GM12878 (cell line): ENCODE measurements around the gene ADAM33. TPM values are rescaled to one million over a fixed set of nuclear protein-coding genes. Genes with fewer than 3 reads are reported as not detected.

Experiments
- ATAC-seq: fragments of 200-7000 bp; cut with Tn5 transposase; 3 replicates; pipeline ENCODE4 v1.9.1; 2020; ENCODE audit warnings: mild to moderate bottlenecking, moderate library complexity
- BruUV-seq: library from RNA; stranded (reverse); fragments of 400-500 nt; replicated peaks from 2 replicates; lab custom pipeline; 2021; lab: Mats Ljungman, UMichigan
- CTCF ChIA-PET: fragments of 300-600 bp; sonication (Branson Sonifier 250); formaldehyde crosslinking; extraction: SDS; loops from one replicate; lab custom pipeline; 2021; ENCODE audit warnings: inconsistent platforms; lab: Yijun Ruan, JAX
- POLR2A ChIA-PET: fragments of 350-600 bp; formaldehyde crosslinking; extraction: SDS; loops from one replicate; lab custom pipeline; 2021; ENCODE audit warnings: inconsistent platforms; lab: Charles Lee
- RAD21 ChIA-PET: fragments of 300-600 bp; sonication (Branson Sonifier 250); formaldehyde crosslinking; loops from one replicate; lab custom pipeline; 2023; ENCODE audit warnings: antibody characterized with exemption; ENCODE audit not compliant: unreplicated experiment; lab: Charles Lee
- SMC1A ChIA-PET: fragments of 300-600 bp; sonication (Branson Sonifier 250); formaldehyde crosslinking; loops from one replicate; lab custom pipeline; 2023; ENCODE audit not compliant: unreplicated experiment, uncharacterized antibody; lab: Charles Lee
- DNase-seq: peaks from one replicate; pipeline ENCODE4 v3.0.0-alpha.2; 2011; ENCODE audit warnings: low read depth, low spot score
- FAIRE-seq: peaks from 3 replicates; lab custom pipeline; 2011; peaks lifted over from hg19 to GRCh38; lab: Jason Lieb, UNC
- H2AFZ ChIP-seq: 2 replicates; pipeline ENCODE4 v1.6.0; 2011; ENCODE audit warnings: low read depth, low read length, control low read depth; ENCODE audit not compliant: control insufficient read depth
- H3K27ac ChIP-seq: 2 replicates; pipeline ENCODE4 v1.5.1; 2011; ENCODE audit warnings: control low read depth; ENCODE audit not compliant: control insufficient read depth, insufficient read depth
- H3K27me3 ChIP-seq, 2 experiments: replicated peaks in 1 of 2; 2 replicates each; pipeline versions ENCODE4 v1.6.0 to v1.6.1; 2011; ENCODE audit warnings: low read length in 1 of 2; ENCODE audit not compliant: control insufficient read depth in 2 of 2, insufficient read depth in 2 of 2
- H3K36me3 ChIP-seq, 2 experiments: 2 replicates each; pipeline ENCODE4 v1.5.1; 2011; ENCODE audit warnings: low read length in 1 of 2; ENCODE audit not compliant: control insufficient read depth in 2 of 2, insufficient read depth in 2 of 2
- H3K4me1 ChIP-seq: 2 replicates; pipeline ENCODE4 v1.6.1; 2011; ENCODE audit warnings: mild to moderate bottlenecking, low read length, moderate library complexity, mixed read lengths; ENCODE audit not compliant: control insufficient read depth, insufficient read depth
- H3K4me2 ChIP-seq: 2 replicates; pipeline ENCODE4 v1.6.0; 2011; ENCODE audit warnings: control low read depth; ENCODE audit not compliant: control insufficient read depth, insufficient read depth
- H3K4me3 ChIP-seq: fragments of 200-600 bp; sonication (generic); 2 replicates; pipeline ENCODE4 v1.5.1; 2016
- H3K79me2 ChIP-seq: 2 replicates; pipeline ENCODE4 v1.6.0; 2011; ENCODE audit warnings: low read length; ENCODE audit not compliant: control insufficient read depth, insufficient read depth
- H3K9ac ChIP-seq: 2 replicates; pipeline ENCODE4 v1.8.0; 2011; ENCODE audit warnings: low read length, control low read depth, mixed read lengths; ENCODE audit not compliant: control insufficient read depth, insufficient read depth
- H3K9me3 ChIP-seq: replicated peaks from 3 replicates; pipeline ENCODE4 v1.5.1; 2011; ENCODE audit warnings: mild to moderate bottlenecking, low read length; ENCODE audit not compliant: control insufficient read depth, insufficient read depth
- H4K20me1 ChIP-seq: 2 replicates; pipeline ENCODE4 v1.6.0; 2011; ENCODE audit not compliant: control insufficient read depth, insufficient read depth
- IKZF1 ChIP-seq: fragments of 450-650 bp; conservative IDR thresholded peaks from 2 replicates; pipeline ENCODE4 v1.6.1; 2017; ENCODE audit warnings: antibody characterized with exemption, mild to moderate bottlenecking
- KLF5 ChIP-seq: fragments of 450-650 bp; IDR thresholded peaks from 2 replicates; pipeline ENCODE4 v1.6.1; 2014; ENCODE audit warnings: mild to moderate bottlenecking; ENCODE audit not compliant: partially characterized antibody
- NRF1 ChIP-seq: conservative IDR thresholded peaks from 2 replicates; pipeline ENCODE4 v1.6.1; 2011; ENCODE audit warnings: mild to moderate bottlenecking, low read depth, low read length, improper control_type of control experiment
- SREBF2 ChIP-seq: IDR thresholded peaks from 2 replicates; pipeline ENCODE4 v1.6.1; 2012; ENCODE audit warnings: mild to moderate bottlenecking, low read length
- ZBTB40 ChIP-seq: fragments of 450-650 bp; IDR thresholded peaks from 2 replicates; pipeline ENCODE4 v1.6.1; 2016; ENCODE audit warnings: mild to moderate bottlenecking, moderate library complexity, borderline replicate concordance
- WGBS: methylation state at CpG from one replicate; pipeline ENCODE4 v1.1.6; 2016; ENCODE audit warnings: low lambda C conversion rate; ENCODE audit not compliant: insufficient replicate concordance, insufficient coverage; ENCODE audit errors: missing lambda C conversion rate; 5-methylcytosine and 5-hydroxymethylcytosine counted together
- in situ Hi-C: fragments of 300-500 bp; cut with MboI; formaldehyde crosslinking; loops from 9 replicates; pipeline ENCODE4 v1.14.3; 2018; ENCODE audit warnings: mixed read lengths
- intact Hi-C: fragments of 100-400 bp; cut with micrococcal nuclease; formaldehyde crosslinking; loops from one replicate; pipeline ENCODE4 v1.14.2; 2022; ENCODE audit not compliant: unreplicated experiment
- polyA plus RNA-seq, 11 experiments: library from polyadenylated mRNA; depleted of rRNA in 4 of 11; unstranded in 6 of 11; stranded (reverse) in 5 of 11; fragments of >200 nt; fragmentation: Nextera tagmentation in 4 of 11; fragmentation: Illumina TruSeq in 1 of 11; extraction: Ambion mirVana in 4 of 11; extraction: Trizol in 1 of 11; gene quantifications; 1 replicate in 1 of 11; 2 replicates in 10 of 11; pipeline versions ENCODE4 v1.2.1 to v1.2.3, GENCODE V29; 2011 to 2016; ENCODE audit warnings: inconsistent platforms in 2 of 11, missing spikeins in 2 of 11, low read depth in 1 of 11
- total RNA-seq, 4 experiments: library from RNA; depleted of rRNA in 3 of 4; stranded (reverse); fragments of >200 nt in 3 of 4; fragmentation: Illumina TruSeq in 1 of 4; extraction: Trizol in 1 of 4; gene quantifications; 2 replicates each; pipeline versions ENCODE4 v1.2.1 to v1.2.3, GENCODE V29; 2013 to 2021

Gene ADAM33
- total and polyA plus RNA-seq, 10 of the 15 experiments (the other 5 are each of a cell fraction or from before 2014, with no cell fraction given), result not detected

- no peaks in the 10 kb centered on the region for H3K79me2 ChIP-seq
- intact Hi-C loops (loop anchor here (10.0 kb wide), 1 partner anchor 395 kb away; no protein-coding TSS in a partner anchor), in situ Hi-C loops (no loop called here)
- FAIRE-seq, result no peak
- H3K4me2 ChIP-seq, result no peak overlapping the region
- H3K9me3 ChIP-seq, result no peaks in the 10 kb centered on the region
- no peak overlapping the region for H3K27ac ChIP-seq
- H3K36me3 ChIP-seq, result no peaks in the 10 kb centered on the region
- H3K9ac ChIP-seq, result no peak overlapping the region
- SMC1A ChIA-PET, result no interaction called here
- RAD21 ChIA-PET, result no interaction called here
- CTCF ChIA-PET, result interaction anchor here (1.1 kb wide), 1 partner anchor 18 kb away, joined by 3 read pairs; no protein-coding TSS in a partner anchor
- POLR2A ChIA-PET, result no interaction called here
- H3K4me3 ChIP-seq, result no peak overlapping the region
- WGBS, result 34% methylated on average over 11 of the region's 11 CpGs
- H3K27me3 ChIP-seq, result peaks cover 0 to 3% of the 10 kb centered on the region in 2 experiments; a peak in 2 of 4 replicates
- no peak overlapping the region for H2AFZ ChIP-seq
- no TSS peak for BruUV-seq
- no peak for TF ChIP-seq SREBF2
- no peak for TF ChIP-seq IKZF1
- no peak for TF ChIP-seq ZBTB40
- no peak for TF ChIP-seq NRF1
- no peak for TF ChIP-seq KLF5
- TF ChIP-seq, all 136 proteins: peak for 0
- H4K20me1 ChIP-seq, result no peaks in the 10 kb centered on the region
- H3K4me1 ChIP-seq, result no peaks in the 10 kb centered on the region
- DNase-seq (no peak), ATAC-seq (no peak)
These were observed 8.2 kb upstream of the ADAM33 start for GRCh38 chr20:3689978-3690377.
